Endothelial cell of umbilical vein (primary cell): Measurements from ENCODE around the gene MROH7. TPM values are rescaled to one million over a fixed set of nuclear protein-coding genes. Genes with fewer than 3 reads are reported as not detected.

Experiments used
- BruUV-seq: library from RNA; stranded (reverse); fragments of 400-500 nt; replicated peaks from 2 replicates; lab custom pipeline; 2021; lab: Mats Ljungman, UMichigan
- CTCF ChIA-PET: fragments of 300-600, 350-600 bp; sonication (Branson Sonifier 250); formaldehyde crosslinking; loops from one replicate; lab custom pipeline; 2021; ENCODE audit warnings: antibody characterized with exemption, inconsistent platforms; lab: Charles Lee
- POLR2A ChIA-PET: fragments of 300-600, 350-600 bp; sonication (Branson Sonifier 250); formaldehyde crosslinking; loops from one replicate; lab custom pipeline; 2021; ENCODE audit warnings: antibody characterized with exemption, inconsistent platforms; lab: Charles Lee
- DNase-seq: peaks from one replicate; pipeline ENCODE4 v3.0.0-alpha.2; 2011; ENCODE audit warnings: low read depth, low spot score
- FAIRE-seq: peaks from 2 replicates; lab custom pipeline; 2011; peaks lifted over from hg19 to GRCh38; lab: Jason Lieb, UNC
- H2AFZ ChIP-seq: 2 replicates; pipeline ENCODE4 v1.6.0; 2012; ENCODE audit warnings: low read depth, low read length, control low read depth, inconsistent platforms
- H3K27ac ChIP-seq: 2 replicates; pipeline ENCODE4 v1.5.1; 2011; ENCODE audit warnings: low read depth, mild to moderate bottlenecking, control low read depth, low read length, moderate library complexity; ENCODE audit not compliant: insufficient read depth
- H3K27me3 ChIP-seq, 2 experiments: 2 replicates each; pipeline versions ENCODE4 v1.6.0 to v1.6.1; 2011; ENCODE audit warnings: low read length in 2 of 2, mixed read lengths in 1 of 2; ENCODE audit not compliant: control insufficient read depth in 2 of 2, insufficient read depth in 2 of 2
- H3K36me3 ChIP-seq, 2 experiments: 2 replicates in 1 of 2; 3 replicates in 1 of 2; pipeline ENCODE4 v1.5.1; 2011; ENCODE audit warnings: low read length in 2 of 2, mild to moderate bottlenecking in 1 of 2, moderate library complexity in 1 of 2; ENCODE audit not compliant: control insufficient read depth in 2 of 2, insufficient read depth in 2 of 2; ENCODE audit errors: extremely low read depth in 1 of 2
- H3K4me1 ChIP-seq: 3 replicates; pipeline ENCODE4 v1.5.1; 2011; ENCODE audit warnings: mild to moderate bottlenecking, low read length; ENCODE audit not compliant: control insufficient read depth, insufficient read depth; ENCODE audit errors: extremely low read depth
- H3K4me2 ChIP-seq: 2 replicates; pipeline ENCODE4 v1.6.1; 2011; ENCODE audit warnings: low read length, control low read depth, mixed read lengths; ENCODE audit not compliant: insufficient read depth
- H3K4me3 ChIP-seq, 3 experiments: fragments of 200-600 bp in 1 of 3; sonication (generic), shearing (Covaris generic) in 1 of 3; replicated peaks in 1 of 3; 2 replicates each; pipeline ENCODE4 v1.5.1; 2011 to 2016; ENCODE audit warnings: control low read depth in 3 of 3, low read length in 3 of 3, mild to moderate bottlenecking in 2 of 3, inconsistent platforms in 1 of 3, low read depth in 1 of 3, moderate library complexity in 1 of 3; ENCODE audit not compliant: insufficient read depth in 1 of 3
- H3K79me2 ChIP-seq: 2 replicates; pipeline ENCODE4 v1.6.0; 2012; ENCODE audit warnings: low read length, inconsistent platforms; ENCODE audit not compliant: control insufficient read depth, insufficient read depth
- H3K9ac ChIP-seq: replicated peaks from 2 replicates; pipeline ENCODE3; 2011; ENCODE audit warnings: low read length, control low read depth; ENCODE audit not compliant: insufficient read depth; ENCODE audit errors: extremely low read depth
- H3K9me1 ChIP-seq: replicated peaks from 3 replicates; pipeline ENCODE4 v1.6.0; 2011; ENCODE audit warnings: mild to moderate bottlenecking, low read length; ENCODE audit not compliant: control insufficient read depth, insufficient read depth; ENCODE audit errors: extremely low read depth
- H3K9me3 ChIP-seq: replicated peaks from 2 replicates; pipeline ENCODE4 v1.5.1; 2012; ENCODE audit warnings: low read length, inconsistent platforms; ENCODE audit not compliant: control insufficient read depth, insufficient read depth
- H4K20me1 ChIP-seq: replicated peaks from 2 replicates; pipeline ENCODE3; 2011; ENCODE audit warnings: mild to moderate bottlenecking, low read length; ENCODE audit not compliant: control insufficient read depth, insufficient read depth; ENCODE audit errors: extremely low read depth
- EZH2 ChIP-seq: IDR thresholded peaks from 2 replicates; pipeline ENCODE4 v1.6.1; 2012; ENCODE audit warnings: borderline replicate concordance, low read depth, mild to moderate bottlenecking, moderate library complexity, low read length, inconsistent platforms; ENCODE audit not compliant: severe bottlenecking
- FOS ChIP-seq: IDR thresholded peaks from 2 replicates; pipeline ENCODE4 v1.6.1; 2011; ENCODE audit warnings: mild to moderate bottlenecking, low read length, moderate library complexity, borderline replicate concordance; ENCODE audit not compliant: insufficient read depth
- GATA2 ChIP-seq: IDR thresholded peaks from 2 replicates; pipeline ENCODE4 v1.7.0; 2011; ENCODE audit warnings: low read depth, mild to moderate bottlenecking, moderate library complexity, mixed read lengths, low read length; ENCODE audit not compliant: insufficient read length, insufficient read depth
- JUN ChIP-seq: IDR thresholded peaks from 2 replicates; pipeline ENCODE4 v1.6.1; 2011; ENCODE audit warnings: borderline replicate concordance, low read depth; ENCODE audit not compliant: insufficient read length, insufficient read depth
- MYC ChIP-seq: IDR thresholded peaks from one replicate; pipeline ENCODE4 v1.6.1; 2011; ENCODE audit warnings: mild to moderate bottlenecking, low read depth, low read length
- POLR2A ChIP-seq: IDR thresholded peaks from 2 replicates; pipeline ENCODE4 v1.6.1; 2012; ENCODE audit warnings: low read depth, mild to moderate bottlenecking, control low read depth, low read length
- POLR2AphosphoS5 ChIP-seq: IDR thresholded peaks from 2 replicates; pipeline ENCODE4 v1.6.1; 2012; ENCODE audit warnings: low read depth, mild to moderate bottlenecking, control low read depth, low read length, moderate library complexity; ENCODE audit not compliant: insufficient read depth
- dilution Hi-C: fragments of 300-500 bp; cut with MboI; formaldehyde crosslinking; loops from one replicate; pipeline ENCODE4 v1.15.0; 2019; ENCODE audit warnings: low sequenced_read_pairs; ENCODE audit not compliant: extremely low pct_ligation_motif_present
- intact Hi-C: fragments of 100-400 bp; cut with micrococcal nuclease; formaldehyde crosslinking; loops from one replicate; pipeline ENCODE4 v1.10.0; 2022
- polyA plus RNA-seq, 4 experiments: library from polyadenylated mRNA; depleted of rRNA in 3 of 4; stranded (reverse) in 3 of 4; unstranded in 1 of 4; fragments of >200 nt; gene quantifications; 2 replicates each; pipeline versions ENCODE4 v1.2.1 to v1.2.3, GENCODE V29; 2011 to 2012; ENCODE audit warnings: missing spikeins in 1 of 4
- total RNA-seq: library from RNA; stranded (reverse); gene quantifications from 2 replicates; pipeline ENCODE4 v1.2.3, GENCODE V29; 2021
- TF ChIP-seq, protein P1 (sequence below): IDR thresholded peaks from 2 replicates; pipeline ENCODE4 v1.6.1; 2011; ENCODE audit not compliant: insufficient read depth, insufficient read length
- TF ChIP-seq, protein P2 (sequence below), 2 donors: IDR thresholded peaks; 1 replicate in 1 of 2; 2 replicates in 1 of 2; pipeline ENCODE4 v1.5.1; 2011; ENCODE audit warnings: low read length in 2 of 2, mild to moderate bottlenecking in 2 of 2, moderate library complexity in 2 of 2, control low read depth in 1 of 2, inconsistent platforms in 1 of 2, low read depth in 1 of 2; ENCODE audit not compliant: insufficient read depth in 1 of 2; ENCODE audit errors: extremely low read depth in 1 of 2

The MROH7 gene
- total and polyA plus RNA-seq, 2 donors (not counting 3 experiments of a cell fraction or from before 2014, with no cell fraction given): 0.06 to 0.24 TPM

DNA sequence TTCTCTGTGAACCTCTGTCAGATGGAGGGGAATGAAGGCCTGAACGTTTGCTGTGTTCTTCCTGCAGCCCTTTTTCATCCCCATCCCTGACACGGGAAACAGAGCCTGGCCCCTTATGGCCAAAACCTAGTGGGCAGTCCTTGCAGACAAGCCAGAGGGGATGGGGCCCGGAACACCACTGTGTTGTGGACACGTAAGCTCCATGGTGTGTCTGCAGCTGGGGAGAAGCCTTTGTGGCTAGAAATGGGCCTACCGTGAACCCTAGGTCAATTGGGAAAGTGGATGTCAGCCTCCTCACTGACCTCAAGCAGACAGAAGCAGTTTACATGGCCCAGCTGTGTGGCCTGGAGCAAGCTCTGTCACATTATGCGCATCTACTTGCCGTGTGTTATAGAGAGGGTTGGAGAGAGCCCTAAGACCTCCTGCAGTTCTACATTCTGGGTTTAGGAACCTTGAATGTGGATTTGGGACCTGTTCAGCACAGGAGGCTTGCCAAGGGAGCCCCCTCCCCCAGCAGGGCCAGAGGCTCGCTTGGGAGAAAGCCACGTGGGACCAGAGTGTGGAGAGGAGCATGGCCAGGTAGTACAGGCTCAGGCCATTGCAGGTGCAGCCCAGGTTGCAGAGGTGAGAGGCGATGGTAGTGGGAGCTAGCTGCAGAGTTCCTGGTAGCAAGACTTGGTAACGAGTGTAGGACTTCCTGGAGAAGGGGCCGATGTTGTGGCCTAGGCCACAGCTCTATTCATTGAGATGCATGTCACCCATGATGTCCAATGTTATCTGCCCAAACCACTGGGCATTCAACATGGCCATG is 102.0 kb downstream of the MROH7 start:
- dilution Hi-C loops: no loop called here
- Histone ChIP-seq H3K27ac (no peak overlapping the region), H3K79me2 (no peaks in the 10 kb centered on the region), H3K4me2 (no peak overlapping the region), H2AFZ (no peak overlapping the region), H3K9ac (no peak overlapping the region), H3K4me1 (no peaks in the 10 kb centered on the region), H3K4me3 (no peak overlapping the region), H3K27me3 (no peaks in the 10 kb centered on the region), H3K9me3 (no peaks in the 10 kb centered on the region), H3K9me1 (no peaks in the 10 kb centered on the region), H4K20me1 (no peaks in the 10 kb centered on the region), H3K36me3 (peaks cover 4 to 23% of the 10 kb centered on the region in 2 experiments)
- BruUV-seq: no TSS peak
- intact Hi-C loops: no loop called here
- DNase-seq (no peak), FAIRE-seq (no peak)
- TF ChIP-seq GATA2 (no peak), POLR2AphosphoS5 (no peak), JUN (no peak), EZH2 (no peak), FOS (no peak), MYC (no peak), POLR2A (no peak)
- TF ChIP-seq, protein P1, sequence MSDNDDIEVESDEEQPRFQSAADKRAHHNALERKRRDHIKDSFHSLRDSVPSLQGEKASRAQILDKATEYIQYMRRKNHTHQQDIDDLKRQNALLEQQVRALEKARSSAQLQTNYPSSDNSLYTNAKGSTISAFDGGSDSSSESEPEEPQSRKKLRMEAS: no peak
- TF ChIP-seq, protein P2, sequence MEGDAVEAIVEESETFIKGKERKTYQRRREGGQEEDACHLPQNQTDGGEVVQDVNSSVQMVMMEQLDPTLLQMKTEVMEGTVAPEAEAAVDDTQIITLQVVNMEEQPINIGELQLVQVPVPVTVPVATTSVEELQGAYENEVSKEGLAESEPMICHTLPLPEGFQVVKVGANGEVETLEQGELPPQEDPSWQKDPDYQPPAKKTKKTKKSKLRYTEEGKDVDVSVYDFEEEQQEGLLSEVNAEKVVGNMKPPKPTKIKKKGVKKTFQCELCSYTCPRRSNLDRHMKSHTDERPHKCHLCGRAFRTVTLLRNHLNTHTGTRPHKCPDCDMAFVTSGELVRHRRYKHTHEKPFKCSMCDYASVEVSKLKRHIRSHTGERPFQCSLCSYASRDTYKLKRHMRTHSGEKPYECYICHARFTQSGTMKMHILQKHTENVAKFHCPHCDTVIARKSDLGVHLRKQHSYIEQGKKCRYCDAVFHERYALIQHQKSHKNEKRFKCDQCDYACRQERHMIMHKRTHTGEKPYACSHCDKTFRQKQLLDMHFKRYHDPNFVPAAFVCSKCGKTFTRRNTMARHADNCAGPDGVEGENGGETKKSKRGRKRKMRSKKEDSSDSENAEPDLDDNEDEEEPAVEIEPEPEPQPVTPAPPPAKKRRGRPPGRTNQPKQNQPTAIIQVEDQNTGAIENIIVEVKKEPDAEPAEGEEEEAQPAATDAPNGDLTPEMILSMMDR (IDR thresholded peaks at IDR 0.05; ENCODE audit: extremely low read depth in 1 of 2, insufficient read depth in 1 of 2, low read depth in 1 of 2, low read length in 2 of 2): no peak
- ChIA-PET POLR2A (no interaction called here), CTCF (interaction anchor here (1.4 kb wide), 2 partner anchors 9 to 13 kb away, joined by 4 to 5 read pairs; no protein-coding TSS in a partner anchor)
